Cardiac fibroblast (primary cell): ENCODE measurements around the gene GRK5.

Experiments used
- DNase-seq, 2 donors: peaks; one replicate each; pipeline versions ENCODE4 v3.0.0 to v3.0.0-alpha.2; 2010; ENCODE audit warnings: low read depth in 2 of 2
- H3K4me3 ChIP-seq, 2 donors: replicated peaks in 1 of 2; 1 replicate in 1 of 2; 2 replicates in 1 of 2; pipeline ENCODE4 v1.5.1; 2011; ENCODE audit warnings: low read depth in 2 of 2, low read length in 2 of 2, mild to moderate bottlenecking in 2 of 2, moderate library complexity in 1 of 2
- TF ChIP-seq, protein P1 (sequence below): IDR thresholded peaks from one replicate; pipeline ENCODE4 v1.5.1; 2011; ENCODE audit warnings: low read depth, mild to moderate bottlenecking, low read length, inconsistent platforms

GRK5 gene

DNA sequence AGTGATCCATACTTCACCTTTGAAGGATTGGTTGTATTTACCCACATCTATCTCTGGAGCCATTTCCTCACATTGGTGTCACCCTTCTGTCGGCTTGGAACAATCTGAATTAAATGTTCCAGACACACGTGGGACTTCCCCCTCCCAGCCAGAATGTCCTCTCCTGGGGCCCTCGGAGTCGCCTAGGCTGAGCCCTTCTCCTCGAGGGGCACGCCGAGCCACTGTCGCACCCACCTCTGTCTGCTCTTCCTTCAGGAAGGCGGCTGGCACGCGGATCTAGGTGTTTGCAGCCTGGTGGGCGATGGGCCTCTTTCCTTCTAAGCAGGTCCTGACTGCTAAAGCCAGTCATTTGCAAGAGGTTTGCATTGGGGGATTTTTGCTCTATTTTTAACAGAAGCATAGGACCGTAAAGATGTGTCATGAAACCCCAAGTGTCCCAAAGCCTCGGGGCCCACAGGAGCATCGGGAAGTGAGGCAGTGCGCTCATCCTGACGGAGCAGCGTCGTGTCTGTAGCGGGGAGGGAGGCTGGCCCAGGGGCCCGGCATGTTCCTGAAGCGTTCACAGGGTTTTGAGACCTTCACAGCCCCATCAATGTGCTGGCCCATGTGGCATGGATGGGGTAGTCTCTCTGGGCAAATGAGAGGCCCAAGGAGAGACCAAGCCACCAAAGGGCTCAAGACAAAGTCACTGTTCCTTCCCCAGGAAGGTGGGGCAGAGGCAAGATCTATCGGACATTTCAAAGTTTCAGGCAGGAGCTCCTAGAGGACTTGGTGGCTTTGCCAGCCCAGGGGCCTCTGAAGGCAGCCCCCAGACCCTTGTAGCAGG lies 248.5 kb downstream of the GRK5 start:
- DNase-seq: no peak
- TF ChIP-seq, protein P1, sequence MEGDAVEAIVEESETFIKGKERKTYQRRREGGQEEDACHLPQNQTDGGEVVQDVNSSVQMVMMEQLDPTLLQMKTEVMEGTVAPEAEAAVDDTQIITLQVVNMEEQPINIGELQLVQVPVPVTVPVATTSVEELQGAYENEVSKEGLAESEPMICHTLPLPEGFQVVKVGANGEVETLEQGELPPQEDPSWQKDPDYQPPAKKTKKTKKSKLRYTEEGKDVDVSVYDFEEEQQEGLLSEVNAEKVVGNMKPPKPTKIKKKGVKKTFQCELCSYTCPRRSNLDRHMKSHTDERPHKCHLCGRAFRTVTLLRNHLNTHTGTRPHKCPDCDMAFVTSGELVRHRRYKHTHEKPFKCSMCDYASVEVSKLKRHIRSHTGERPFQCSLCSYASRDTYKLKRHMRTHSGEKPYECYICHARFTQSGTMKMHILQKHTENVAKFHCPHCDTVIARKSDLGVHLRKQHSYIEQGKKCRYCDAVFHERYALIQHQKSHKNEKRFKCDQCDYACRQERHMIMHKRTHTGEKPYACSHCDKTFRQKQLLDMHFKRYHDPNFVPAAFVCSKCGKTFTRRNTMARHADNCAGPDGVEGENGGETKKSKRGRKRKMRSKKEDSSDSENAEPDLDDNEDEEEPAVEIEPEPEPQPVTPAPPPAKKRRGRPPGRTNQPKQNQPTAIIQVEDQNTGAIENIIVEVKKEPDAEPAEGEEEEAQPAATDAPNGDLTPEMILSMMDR: no peak
- H3K4me3 ChIP-seq: no peak overlapping the region

DNA sequence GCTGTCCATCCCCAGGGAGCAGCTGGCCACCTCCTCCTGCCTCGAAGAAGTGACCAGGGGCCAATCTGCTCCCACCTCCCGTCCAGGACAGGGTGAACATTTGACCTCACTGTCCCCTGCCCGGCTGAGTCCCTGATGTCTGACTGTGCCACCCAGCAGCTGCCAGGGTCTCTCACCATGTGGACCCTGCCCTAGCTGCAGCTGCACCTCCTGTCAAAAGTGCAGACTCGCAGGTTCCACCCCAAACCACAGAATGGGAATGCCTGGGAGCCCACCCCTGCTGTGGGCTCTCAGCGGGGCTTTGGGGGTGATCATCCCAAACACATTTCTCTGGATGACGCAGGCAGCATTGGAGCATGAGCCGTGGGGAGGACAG lies 249.1 kb downstream of the GRK5 start:
- no peak for DNase-seq
- H3K4me3 ChIP-seq: no peak overlapping the region
- TF ChIP-seq, protein P1: no peak

- no peak for DNase-seq
- TF ChIP-seq, protein P1: no peak
- H3K4me3 ChIP-seq: no peak overlapping the region
Observed at GRCh38 chr10:119457966-119458766, 250.8 kb downstream of the GRK5 start.

GRCh38 chr10:119459681-119460340 lies 252.4 kb downstream of the GRK5 start:
- H3K4me3 ChIP-seq: no peak overlapping the region
- TF ChIP-seq, protein P1: no peak
- no peak for DNase-seq

DNA sequence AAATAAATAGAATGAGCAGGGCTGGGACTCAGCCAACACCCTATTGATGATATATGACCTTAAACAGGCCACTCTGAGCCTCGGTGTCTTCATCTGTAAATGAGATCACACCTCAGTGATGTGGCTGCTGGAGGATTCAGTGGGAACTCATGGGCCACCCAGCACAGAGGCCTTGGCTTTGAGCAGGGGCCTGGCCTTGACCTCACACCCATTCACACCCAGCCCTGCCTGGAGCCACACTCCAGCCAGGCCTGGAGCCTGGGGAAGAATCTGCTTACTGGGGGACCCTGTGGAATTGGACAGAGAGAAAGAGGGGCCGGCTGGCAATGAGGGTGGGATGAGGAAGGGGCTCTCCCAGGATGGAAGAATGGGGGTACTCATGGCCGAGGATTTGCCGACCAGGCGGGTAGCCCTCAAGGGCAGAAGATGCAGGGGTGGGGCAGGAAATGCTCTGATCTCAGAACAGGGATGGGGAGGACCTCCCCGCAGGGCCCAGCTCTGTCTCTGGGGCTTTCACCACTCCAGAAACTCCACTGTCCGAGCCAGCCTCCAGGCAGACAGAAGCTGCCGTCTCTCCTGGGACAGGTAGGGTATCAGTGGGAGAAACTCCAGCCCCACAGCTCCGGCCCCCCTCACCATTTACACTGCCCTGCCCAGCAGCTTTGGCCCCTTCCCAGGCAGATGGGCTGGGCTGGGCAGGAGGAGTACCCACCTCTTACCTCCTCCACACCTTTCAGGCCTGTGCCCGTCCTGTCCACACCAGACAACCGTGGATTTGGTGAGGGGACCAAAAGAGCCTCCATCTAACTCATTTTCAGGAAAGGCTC lies 253.2 kb downstream of the GRK5 start:
- H3K4me3 ChIP-seq: no peak overlapping the region
- DNase-seq: no peak
- TF ChIP-seq, protein P1: no peak

GRCh38 chr10:119461380-119461779 lies 254.0 kb downstream of the GRK5 start:
- TF ChIP-seq, protein P1: no peak
- H3K4me3 ChIP-seq: no peak overlapping the region
- DNase-seq: no peak
